ENCODE measurements around the gene CDS2.

Gene CDS2

GRCh38 chr20:5153152-5153467 lies 26.3 kb downstream of the CDS2 start:
- DNase-seq (ENCODE audit: low read depth in 1 of 2, low spot score in 1 of 2), result no peak

- no peak for DNase-seq (ENCODE audit: low read depth in 1 of 2, low spot score in 1 of 2)
Observed at GRCh38 chr20:5153612-5154542, 27.1 kb downstream of the CDS2 start.

- no peak for DNase-seq (ENCODE audit: low read depth in 1 of 2, low spot score in 1 of 2)
Observed at GRCh38 chr20:5154543-5154925, 27.7 kb downstream of the CDS2 start.

- DNase-seq (ENCODE audit: low read depth in 1 of 2, low spot score in 1 of 2), result no peak
Observed at GRCh38 chr20:5155404-5155803, 28.6 kb downstream of the CDS2 start.

GRCh38 chr20:5156675-5157448 lies 30.1 kb downstream of the CDS2 start:
- no peak for DNase-seq (ENCODE audit: low read depth in 1 of 2, low spot score in 1 of 2)

GRCh38 chr20:5159928-5160327 lies 33.1 kb downstream of the CDS2 start:
- no peak for DNase-seq (ENCODE audit: low read depth in 1 of 2, low spot score in 1 of 2)

- DNase-seq (ENCODE audit: low read depth in 1 of 2, low spot score in 1 of 2), result no peak
Observed at GRCh38 chr20:5160882-5161281, 34.1 kb downstream of the CDS2 start.

GRCh38 chr20:5161536-5162164 lies 34.8 kb downstream of the CDS2 start:
- DNase-seq (ENCODE audit: low read depth in 1 of 2, low spot score in 1 of 2), result no peak

- no peak for DNase-seq (ENCODE audit: low read depth in 1 of 2, low spot score in 1 of 2)
Observed at GRCh38 chr20:5164645-5165625, 38.1 kb downstream of the CDS2 start.

- no peak for DNase-seq (ENCODE audit: low read depth in 1 of 2, low spot score in 1 of 2)
Observed at GRCh38 chr20:5168651-5169396, 42.0 kb downstream of the CDS2 start.

- no peak for DNase-seq (ENCODE audit: low read depth in 1 of 2, low spot score in 1 of 2)
Observed at GRCh38 chr20:5170341-5170740, 43.5 kb downstream of the CDS2 start.

- no peak for DNase-seq (ENCODE audit: low read depth in 1 of 2, low spot score in 1 of 2)
Observed at GRCh38 chr20:5171064-5171789, 44.4 kb downstream of the CDS2 start.

- no peak for DNase-seq (ENCODE audit: low read depth in 1 of 2, low spot score in 1 of 2)
Observed at GRCh38 chr20:5171790-5172164, 45.0 kb downstream of the CDS2 start.

- DNase-seq (ENCODE audit: low read depth in 1 of 2, low spot score in 1 of 2), result no peak
Observed at GRCh38 chr20:5172167-5172601, 45.4 kb downstream of the CDS2 start.

GRCh38 chr20:5172903-5173463 lies 46.2 kb downstream of the CDS2 start:
- no peak for DNase-seq (ENCODE audit: low read depth in 1 of 2, low spot score in 1 of 2)

- DNase-seq (ENCODE audit: low read depth in 1 of 2, low spot score in 1 of 2), result no peak
Observed at GRCh38 chr20:5173751-5174150, 46.9 kb downstream of the CDS2 start.

- no peak for DNase-seq (ENCODE audit: low read depth in 1 of 2, low spot score in 1 of 2)
Observed at GRCh38 chr20:5177071-5177470, 50.3 kb downstream of the CDS2 start.

GRCh38 chr20:5178046-5178445 lies 51.2 kb downstream of the CDS2 start:
- DNase-seq (ENCODE audit: low read depth in 1 of 2, low spot score in 1 of 2), result no peak

GRCh38 chr20:5180421-5180820 lies 53.6 kb downstream of the CDS2 start:
- no peak for DNase-seq (ENCODE audit: low read depth in 1 of 2, low spot score in 1 of 2)
